Cerebellar nuclear complex (tissue), 1 donor: ENCODE data around the gene DDX41.

Experiments
- DNase-seq, 2 experiments: peaks; one replicate each; lab custom pipeline; 2025; lab: John Stamatoyannopoulos, UW

The DDX41 gene

DNA sequence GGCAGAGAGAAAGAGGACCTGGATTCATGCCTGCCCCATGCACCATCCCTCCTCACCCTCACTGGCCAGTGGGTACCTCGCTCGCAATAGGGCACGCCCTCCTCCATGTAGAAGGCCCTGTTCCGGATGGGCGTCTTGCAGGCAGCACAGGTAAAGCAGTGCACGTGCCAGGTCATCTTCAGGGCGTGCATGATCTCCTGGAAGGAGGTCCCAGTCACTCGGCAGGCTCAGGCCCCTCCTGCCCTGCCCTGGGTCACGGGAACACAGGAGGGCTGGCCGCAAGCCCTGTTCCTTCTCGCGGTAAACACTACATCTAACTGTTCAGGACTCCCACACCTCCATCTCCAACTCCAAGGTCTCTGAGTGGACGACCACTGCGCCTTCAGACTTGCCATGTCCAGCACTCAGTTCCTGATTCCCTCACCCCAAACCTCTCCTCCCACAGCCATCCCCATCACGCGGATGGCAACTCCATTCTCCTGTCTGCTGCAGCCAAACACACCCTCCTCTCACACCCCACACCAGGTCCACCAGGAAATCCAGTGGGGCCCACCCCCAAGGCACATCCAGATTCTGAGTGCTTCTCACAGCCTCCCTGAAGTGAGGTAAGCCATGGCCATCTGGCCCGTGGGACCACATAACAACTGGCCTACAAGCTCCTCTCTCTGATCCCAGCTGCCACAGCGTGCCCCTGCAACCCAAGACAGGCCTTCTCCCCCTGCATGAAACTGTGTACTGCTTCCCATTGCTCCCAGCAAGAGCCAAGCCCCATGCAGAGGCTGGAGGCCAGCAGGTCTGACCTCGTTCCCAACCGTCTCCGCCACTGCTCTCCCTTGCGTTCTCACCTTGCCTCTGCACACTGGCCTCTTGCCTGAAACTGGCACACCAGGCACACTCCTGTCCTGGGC, 32.5 kb downstream of the DDX41 start:
- no peak for DNase-seq

DNA sequence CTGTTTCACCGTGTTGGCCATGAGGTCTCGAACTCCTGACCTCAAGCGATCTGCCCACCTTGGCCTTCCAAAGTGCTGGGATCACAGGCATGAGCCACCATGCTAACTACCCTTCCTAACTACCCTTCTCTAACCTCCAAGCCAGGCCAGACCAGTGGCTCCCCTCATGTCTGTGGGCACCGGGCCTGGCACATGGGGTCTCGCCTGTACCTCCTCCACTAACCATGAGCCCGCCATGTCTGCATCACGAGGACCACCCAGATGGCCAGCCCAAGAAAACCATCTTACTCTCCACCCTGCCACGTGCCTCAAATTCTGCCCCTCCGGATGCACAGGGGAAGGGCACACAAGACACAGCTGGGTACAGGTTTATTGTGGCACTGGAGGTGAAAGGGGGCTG, 33.7 kb downstream of the DDX41 start:
- no peak for DNase-seq

DNA sequence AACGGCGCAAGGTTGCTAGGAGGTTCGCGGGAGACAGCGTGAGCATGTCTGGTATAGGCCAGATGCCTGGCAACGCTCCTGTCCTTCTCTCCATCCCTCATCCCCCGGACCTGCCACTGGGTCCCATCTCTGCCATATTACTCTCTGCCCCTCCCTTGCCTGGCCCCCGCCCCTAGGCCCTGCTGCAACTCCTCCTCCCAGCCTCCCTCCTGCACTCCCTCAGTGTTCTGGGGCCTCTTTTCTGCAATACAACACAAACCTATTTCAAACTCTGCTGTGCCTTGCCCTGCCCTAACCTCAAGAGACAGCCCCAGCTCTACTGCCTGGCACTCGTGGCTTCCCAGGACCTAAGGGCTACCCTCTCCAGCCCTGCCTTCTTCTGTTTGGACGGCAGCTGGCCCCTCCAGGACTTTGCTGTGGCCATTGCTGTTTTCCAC, 34.4 kb downstream of the DDX41 start:
- no peak for DNase-seq

DNA sequence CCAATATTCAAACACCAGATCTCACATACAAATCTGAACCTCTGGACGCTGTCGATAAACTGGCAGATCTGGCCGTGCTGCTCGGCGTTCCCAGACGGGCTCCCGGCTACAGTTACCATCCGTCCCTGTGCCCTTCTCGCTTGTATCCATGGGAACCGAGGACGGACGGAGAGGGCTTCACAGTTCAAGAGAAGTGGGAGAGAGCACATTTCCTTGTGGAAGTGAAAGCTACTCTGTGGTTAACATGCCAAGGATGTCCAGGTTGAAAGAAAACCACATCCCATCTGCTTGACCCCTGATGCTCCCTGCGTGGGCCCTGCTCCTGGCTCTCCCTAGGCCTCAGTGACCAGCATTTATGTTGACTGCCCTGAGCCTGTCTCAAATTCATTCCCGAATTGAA, 37.0 kb downstream of the DDX41 start:
- DNase-seq = no peak

DNA sequence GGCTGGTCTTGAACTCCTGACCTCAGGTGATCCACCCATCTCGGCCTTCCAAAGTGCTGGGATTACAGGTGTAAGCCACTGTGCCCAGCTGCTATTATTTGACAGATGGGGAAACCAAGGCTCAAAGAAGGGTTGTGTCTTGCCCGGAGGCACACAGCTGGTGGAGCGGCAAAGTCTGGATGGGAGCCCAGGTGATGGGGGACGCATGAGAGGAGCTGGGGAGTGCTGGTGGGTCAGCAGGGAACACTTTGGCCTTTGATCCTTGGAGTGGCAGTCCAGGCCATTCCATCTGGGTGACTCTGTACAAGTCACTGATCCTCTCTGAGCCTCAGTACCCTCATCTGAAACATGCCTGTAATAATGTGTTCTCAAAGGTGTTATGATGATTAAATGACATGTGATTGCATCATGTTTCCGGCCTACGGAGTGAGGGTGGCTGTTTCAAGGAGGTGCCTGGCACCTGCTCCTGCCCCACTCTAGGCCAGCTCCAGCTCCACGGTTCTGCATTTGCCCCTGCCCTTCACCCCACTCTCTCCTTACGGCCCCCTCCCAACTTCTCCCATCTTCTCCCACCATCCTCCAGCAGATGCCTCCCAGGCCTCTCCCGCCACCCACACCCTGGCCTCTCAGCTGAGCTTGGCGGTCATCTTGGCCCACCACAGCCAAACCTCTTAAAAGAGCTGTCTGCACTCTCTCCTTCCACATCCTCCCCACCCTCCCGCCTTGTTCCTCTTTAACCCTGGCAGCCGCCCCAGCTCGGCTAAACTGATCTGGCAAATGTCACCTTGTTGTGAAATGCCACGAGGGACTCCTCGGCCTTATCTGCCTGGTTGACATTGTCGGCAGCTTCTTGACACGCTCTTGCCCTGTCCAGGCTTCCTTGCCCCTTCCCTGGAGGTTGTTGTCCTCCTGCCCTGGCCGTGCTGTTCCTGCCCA, 37.8 kb downstream of the DDX41 start:
- no peak for DNase-seq

DNA sequence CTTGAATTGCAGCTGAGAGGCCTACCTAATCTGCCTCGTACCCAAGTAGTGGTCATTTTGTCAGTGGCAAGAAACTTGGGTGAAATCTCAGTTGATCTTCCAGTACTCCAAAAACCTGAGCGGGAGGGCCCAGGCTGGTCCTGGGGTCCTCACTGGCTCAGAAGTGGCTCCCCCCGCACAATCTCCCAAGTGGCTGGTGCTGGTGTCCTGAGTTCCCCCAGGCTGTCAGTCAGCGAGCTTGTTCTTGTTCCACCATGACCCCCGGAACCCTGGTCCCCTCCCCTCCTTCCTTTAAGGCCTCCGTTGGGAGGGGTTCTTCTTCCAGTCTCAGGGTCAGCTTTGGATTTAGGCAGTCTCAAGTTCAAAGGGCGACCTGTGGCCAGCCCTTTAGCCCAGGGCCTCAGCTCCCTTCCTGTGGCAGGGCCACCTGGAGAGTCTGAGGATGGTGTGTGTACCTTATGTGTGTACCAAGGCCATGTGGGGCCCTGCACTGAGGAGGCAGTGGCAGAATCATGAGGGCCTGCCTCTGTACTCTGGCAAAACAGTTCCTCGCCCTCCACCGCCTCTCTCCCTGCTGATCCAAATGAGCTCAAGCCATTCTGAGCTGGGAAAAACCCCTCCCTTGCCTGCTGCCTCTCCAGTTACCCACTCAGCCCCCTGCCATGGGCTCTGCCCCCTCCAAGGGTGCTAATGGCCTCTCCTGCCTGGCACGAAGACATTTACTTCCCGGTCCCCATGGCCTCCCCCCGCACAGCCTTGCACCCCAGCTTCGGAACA, 38.9 kb downstream of the DDX41 start:
- DNase-seq = no peak

DNA sequence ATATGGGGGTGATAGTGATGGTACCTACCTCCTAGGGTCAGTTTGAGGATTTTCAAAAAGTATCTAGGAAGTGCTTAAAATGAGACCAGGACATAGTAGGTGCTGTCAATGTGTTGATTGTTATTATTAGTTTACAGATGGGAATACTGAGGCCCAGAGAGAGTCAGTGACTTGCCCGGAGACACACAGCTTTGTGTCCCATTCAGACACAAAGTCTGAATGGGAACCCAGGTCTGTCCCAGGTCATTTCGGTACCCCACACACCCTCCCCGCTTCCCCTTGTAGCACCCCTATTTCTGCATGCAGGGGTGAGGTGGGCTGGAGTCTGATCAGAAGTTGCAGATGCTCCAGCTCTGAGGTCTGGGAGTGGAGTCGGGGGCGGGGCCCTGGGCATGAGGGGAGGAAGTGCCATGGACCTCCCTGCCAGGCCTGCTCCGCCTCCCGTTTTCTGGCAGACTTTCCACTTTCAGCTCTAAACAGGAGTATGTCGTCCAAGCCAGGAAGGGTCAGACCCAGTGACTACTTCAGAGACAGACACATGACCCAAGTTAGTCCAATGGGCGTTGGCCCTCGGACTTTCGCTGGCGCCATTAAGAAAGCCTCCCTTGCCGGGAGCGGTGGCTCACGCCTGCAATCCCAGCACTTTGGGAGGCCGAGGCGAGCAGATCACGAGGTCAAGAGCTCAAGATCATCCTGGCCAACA, 40.1 kb downstream of the DDX41 start:
- DNase-seq = no peak

DNA sequence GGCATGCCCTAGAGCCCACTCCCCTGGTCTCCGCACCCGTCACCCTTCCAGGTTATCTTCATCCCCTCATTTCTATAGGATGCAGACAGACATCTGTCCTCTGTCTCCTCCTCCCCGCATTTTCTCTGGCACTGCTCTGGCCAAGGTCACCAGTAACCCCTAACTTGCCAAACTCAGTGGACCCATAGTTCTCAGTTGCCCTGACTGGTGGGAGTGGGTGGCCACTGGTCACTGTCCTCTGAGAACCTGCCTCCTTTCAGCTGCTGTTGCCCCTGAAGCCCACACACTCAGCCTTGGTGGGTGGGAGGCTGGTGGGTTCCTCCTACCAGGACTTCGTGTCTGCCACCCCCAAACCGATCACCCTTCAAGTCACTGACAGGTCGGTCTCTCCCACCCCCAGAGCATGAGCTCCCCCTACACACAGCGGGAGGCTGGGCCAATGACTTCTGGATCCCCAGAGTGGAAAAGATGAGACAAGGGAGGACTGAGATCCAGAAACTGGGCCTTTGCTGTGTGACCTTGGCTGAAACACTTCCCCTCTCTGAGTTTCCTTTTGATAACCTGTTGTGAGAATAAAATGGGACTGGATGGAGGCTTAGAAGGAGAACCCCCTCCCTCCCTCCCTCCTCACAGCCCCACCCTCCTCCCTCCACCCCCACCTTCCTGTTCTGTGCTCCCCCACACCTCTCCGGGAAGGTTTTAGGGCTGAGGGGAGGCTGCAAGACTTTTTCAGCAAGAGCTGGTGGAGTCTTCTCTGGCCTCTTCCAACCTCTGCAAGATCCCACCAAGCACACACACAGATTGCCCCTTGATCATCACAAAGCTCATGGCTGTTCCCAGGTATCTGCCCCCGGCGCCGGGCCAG, 41.0 kb downstream of the DDX41 start:
- DNase-seq = no peak

DNA sequence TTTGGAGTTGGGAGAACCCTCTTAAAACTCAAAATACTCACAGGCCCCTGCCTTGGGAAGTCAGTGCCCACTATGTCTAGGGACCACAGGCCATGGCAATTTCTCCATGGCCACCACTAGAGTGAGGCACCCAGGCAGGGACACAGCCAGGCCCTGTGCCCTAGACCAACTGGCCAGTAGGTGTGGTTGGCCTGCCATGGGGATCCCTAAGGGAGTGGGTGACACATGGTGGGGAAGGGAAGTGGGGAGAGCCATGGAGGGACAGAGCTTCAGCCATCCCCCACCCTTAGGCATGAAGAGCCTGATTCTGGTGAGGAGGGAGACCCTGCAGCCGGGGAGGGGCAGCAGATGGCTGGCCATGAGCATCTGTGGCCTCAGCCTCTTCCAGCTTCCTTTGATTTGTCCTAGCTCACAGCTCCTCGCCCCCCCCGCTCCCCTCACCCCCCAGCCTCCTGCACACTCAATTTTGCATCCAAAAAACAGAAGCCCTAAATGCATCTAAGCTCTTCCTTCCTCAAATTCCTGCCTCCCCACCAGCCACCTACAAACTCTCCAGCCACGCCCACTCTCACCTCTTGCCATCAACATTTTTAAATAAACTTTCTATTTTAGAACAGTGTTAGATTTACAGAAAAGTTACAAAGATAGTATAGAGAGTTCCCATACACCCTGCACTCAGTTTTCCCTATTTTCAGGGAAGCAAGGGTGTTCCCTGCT, 41.8 kb downstream of the DDX41 start:
- no peak for DNase-seq

DNA sequence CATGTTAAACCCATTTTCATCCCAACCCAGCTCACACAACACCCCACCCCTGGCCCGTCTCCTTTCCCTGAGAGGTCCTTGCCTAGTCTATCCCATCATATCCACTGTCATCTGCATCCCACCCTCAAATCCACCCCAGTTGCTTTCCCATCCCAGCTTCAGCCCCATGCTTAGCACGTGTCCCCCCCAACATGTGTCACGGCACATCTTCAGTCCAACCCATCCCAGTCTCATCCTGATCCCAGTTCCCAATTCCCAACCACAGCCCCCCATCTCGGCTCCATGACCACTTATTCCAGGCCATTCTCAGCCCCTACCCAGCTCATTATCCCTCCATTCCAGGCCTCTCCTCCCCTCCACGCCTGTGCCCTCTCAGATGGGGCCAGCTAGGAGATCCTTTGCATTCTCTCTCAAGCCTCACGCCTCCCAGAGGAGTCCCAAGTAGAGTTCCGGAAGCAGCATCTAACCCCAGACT, 42.7 kb downstream of the DDX41 start:
- DNase-seq = no peak

DNA sequence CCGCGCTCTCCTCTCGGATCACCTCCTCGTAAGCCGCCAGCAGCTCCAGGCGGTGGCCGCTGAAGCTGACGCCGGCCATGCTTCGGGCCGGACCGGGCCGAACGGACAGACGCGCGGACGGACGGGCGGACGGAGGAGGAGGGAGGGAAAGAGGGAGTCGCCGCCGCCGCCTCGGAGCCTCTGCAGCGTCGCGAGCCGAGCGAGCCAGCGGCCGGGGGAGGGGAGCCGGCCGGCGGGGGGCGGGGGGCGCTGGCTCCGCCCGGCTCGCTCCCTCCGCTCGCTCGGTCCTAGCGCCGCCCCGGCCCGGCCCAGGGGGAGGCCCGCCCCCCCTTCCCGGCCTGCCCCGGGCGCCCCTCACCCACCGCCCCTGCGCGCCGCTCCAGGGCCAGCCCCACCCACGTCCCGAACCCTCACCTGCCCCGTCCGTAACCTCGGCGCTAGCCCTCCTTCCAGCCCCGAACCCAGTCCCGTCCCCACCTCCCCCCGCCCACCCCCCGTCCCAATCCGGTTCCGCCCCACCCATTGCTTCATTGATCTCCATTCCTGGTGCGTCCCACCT, 43.2 kb downstream of the DDX41 start, which contains the start of gene DBN1:
DBN1 (minus strand) TSS at position 192 of the 559 bp plus-strand sequence; CDS start at position 79, 113 bp downstream.
- no peak for DNase-seq

DNA sequence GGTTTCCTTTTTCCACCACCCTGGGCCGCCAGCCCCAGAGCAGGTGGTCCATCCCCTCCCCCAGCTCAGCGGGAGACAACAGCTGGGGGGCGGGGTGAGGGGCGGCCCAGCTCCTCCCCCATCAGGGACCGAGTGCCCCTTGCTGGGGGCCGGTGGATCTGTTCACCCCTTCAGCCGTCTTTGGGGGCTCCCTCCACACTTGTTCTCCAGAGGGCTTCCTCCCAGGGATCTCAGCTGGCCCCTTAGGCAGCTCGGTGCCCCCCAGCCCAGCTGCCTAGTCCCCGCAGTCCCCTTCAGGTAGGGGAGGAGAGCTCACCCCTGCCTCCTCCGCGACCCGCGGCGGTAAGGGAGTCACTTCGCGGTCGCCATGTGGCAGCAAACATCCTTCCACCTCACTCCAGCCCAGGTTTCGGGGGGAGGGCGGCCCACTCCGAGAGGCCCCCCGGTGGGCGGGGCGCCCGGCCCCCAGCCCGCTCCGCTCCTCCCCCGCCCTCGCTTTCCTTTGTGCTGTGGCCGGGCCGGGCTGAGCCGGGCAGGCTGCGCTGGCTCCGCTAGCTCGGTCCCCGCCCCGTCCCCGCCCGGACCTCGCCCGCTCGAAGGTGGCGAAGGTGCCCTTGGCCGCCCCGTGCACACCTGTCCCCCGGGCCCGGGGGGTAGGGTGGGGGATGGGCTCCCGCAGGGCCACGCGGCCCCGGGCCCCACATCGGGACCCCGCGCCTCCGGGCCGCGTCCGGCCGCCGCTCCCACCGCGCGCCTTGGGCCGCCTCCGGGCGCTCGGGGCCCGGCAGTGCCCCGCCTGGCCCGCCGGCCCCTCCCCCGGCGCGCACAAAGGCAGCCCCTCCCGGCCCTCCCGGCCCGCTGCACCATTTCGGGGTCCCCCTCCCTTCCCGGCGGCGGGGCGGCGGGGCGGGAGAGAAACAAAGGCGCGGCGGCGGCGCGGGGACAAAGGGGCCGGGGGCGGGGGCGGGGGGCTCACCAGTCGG, 44.0 kb downstream of the DDX41 start:
- DNase-seq = no peak

DNA sequence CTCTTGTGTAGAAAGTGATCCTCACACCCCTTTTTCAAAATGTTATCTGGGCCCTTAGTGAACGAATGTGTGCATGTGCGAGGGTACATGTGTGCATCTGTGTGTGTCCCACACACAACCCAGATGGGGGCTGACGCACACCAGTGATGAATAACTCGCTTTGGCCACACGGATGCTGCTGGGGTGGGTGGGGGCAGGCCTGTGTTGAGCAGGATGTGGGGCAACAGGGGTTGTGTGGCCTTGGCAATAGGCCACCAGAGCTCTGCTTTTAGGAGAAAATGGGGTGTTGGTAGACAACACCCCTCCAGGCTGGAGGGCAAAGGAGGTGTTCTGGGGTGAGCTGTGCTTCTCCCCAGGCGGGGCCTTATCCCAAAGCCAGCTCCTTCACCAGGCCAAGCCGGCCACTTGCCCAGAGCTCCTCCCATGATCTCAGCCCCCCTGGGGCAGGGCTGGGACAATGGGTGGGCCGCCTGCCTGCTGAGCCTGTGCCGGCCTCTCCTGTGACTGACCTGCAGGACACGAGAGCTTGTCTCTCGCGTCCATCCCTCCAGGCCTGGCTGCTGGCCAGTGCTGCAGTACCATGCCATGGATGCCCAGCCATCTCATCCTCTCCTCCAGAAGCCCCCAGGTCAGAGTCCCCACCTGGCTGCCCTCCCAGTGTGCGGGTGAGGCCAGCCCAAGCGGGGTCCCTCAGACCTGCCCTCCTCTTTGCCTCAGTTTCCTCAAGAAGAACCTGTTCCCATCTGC, 45.0 kb downstream of the DDX41 start:
- DNase-seq = no peak

DNA sequence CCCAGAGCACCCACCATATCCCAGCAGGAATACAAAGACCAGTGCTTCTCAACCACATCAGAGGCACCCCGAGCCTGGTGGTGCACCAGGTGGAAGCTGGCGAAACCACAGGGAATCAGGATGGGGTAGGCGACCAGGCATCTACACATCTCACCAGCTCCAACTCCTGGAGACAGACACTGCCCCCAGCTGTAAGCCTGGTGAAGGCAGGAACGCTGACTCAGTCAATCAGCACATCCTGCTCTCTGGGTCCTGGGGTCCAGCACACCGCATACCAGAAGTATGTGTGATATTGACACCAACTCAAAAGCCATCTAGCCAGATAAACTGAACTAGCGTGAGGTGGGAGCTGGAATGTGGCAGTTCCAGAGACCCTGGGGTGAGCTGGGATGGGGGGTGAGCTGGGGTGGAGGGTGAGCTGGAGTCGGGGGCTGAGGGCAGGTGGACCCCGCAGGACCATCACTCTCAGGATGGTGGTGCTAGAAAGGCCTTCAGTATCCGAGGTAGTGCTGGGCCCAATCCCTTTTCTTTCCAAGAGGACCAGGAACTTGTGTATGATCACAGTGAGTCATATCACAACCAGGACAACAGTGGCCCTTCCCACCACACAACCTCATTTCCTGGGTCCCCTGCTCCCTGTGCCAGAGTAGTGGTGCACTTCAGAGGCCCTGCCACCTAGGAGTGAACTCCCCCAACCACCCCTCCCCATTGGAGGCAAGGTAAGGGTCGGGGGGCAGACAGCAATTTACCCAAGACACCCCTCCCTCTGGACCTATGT, 45.8 kb downstream of the DDX41 start:
- no peak for DNase-seq

DNA sequence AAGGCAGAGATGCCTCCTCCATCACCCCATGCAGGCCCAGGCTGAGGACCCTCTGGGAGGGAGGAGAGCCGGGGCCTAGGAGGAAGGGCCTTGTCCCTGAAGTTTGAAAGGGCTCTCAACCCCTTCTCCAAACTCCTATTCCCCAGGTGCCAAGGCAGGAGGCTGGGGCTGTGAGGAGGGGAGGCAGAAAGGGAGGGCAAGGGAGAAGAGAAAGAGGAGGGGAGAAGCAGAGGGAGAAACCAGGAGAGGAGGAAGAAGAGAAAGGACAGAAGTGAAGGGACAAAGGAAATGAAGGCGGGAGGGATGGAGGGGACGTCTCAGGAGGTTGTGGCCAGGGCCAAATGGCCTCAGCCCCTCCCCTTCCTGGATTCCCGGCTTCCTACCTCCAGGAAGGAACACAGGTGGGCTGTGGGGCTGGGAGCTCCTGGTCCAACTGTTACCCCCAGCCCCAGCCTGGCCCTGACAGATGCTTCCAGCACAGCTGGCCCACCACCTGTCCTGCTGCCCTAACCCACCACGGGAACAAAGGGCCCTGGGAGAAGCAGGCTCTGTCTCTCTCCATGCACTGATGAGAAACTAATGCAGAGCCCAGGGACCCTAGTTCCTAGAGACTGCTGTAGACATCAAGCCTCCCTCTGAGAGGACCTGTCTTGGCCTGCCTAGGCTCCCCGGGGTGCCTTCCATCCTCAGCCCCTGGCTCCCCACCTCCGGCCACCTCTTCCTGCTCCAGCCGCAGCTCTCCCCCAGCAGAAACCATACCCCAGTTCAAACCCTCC, 46.8 kb downstream of the DDX41 start:
- no peak for DNase-seq
